ENCODE measurements around the gene ITGB1.
"Not testable (repeated sequence)": the region's sequence is repeated elsewhere in the genome, so short reads cannot be mapped to it uniquely, and the experiment has no call there.

ITGB1 gene

GRCh38 chr10:32981760-32982159 is 23.7 kb upstream of the ITGB1 start:
- Histone ChIP-seq H3K36me3 (no peaks in the 10 kb centered on the region), H3K27ac (no peak overlapping the region), H3K9me3 (ENCODE audit: severe bottlenecking) (no peaks in the 10 kb centered on the region), H3K4me3 (ENCODE audit: low read depth, low read length) (no peak overlapping the region), H3K27me3 (ENCODE audit: insufficient read depth, low read depth, severe bottlenecking) (no peaks in the 10 kb centered on the region)
- TF ChIP-seq, protein P1, sequence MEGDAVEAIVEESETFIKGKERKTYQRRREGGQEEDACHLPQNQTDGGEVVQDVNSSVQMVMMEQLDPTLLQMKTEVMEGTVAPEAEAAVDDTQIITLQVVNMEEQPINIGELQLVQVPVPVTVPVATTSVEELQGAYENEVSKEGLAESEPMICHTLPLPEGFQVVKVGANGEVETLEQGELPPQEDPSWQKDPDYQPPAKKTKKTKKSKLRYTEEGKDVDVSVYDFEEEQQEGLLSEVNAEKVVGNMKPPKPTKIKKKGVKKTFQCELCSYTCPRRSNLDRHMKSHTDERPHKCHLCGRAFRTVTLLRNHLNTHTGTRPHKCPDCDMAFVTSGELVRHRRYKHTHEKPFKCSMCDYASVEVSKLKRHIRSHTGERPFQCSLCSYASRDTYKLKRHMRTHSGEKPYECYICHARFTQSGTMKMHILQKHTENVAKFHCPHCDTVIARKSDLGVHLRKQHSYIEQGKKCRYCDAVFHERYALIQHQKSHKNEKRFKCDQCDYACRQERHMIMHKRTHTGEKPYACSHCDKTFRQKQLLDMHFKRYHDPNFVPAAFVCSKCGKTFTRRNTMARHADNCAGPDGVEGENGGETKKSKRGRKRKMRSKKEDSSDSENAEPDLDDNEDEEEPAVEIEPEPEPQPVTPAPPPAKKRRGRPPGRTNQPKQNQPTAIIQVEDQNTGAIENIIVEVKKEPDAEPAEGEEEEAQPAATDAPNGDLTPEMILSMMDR (IDR thresholded peaks at IDR 0.05; ENCODE audit: low read depth, low read length): no peak
- DNase-seq: no peak

DNA sequence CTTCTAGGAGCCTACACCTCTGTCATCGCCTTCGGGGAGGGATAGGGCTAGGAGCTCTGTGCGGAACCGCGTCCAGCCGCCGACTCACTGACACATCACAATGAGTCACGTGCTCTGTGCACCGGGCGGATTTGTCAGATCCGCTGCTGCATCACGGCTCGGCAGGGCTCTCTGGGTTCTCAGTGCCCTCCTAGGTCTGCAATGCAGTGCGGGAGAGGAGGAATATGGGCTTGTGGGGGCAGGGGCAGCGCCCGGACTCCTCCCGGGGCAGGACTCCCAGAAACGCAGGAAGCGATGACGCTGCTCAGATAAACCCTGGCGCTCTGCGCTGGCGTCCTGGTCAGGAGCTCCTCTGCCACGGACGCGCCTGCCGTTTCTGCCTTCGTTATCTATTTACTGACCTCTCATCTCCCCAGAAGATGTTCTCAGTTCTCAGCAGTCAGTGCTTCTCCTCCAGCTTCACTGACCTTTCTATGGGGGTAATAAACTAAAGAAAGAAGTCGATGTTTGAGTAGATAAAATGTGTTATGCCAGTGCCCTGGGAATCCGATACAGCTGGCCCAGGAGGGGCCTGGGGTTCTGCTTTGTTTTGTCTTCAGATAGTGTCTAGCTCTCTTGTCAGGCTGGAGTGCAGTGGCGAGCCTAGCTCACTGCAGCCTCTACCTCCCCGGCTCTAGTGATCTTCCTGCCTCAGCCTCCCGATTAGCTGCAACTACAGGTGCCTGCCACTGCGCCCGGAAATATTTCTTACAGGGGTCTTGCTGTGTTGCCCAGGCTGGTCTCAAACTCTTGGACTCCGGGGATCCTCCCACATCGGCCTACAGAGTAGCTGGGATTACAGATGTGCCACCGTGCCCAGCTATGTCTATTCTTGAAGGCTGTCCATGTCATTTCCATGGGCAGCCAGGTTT is 22.8 kb upstream of the ITGB1 start:
- Histone ChIP-seq H3K27ac (peak overlapping the region; percentile 73), H3K36me3 (no peaks in the 10 kb centered on the region), H3K9me3 (ENCODE audit: severe bottlenecking) (no peaks in the 10 kb centered on the region), H3K27me3 (ENCODE audit: insufficient read depth, low read depth, severe bottlenecking) (no peaks in the 10 kb centered on the region), H3K4me3 (ENCODE audit: low read depth, low read length) (peak overlapping the region; percentile 48)
- TF ChIP-seq, protein P1 (IDR thresholded peaks at IDR 0.05; ENCODE audit: low read depth, low read length): no peak
- DNase-seq: peak; percentile 85

- no peak for DNase-seq
- H3K9me3 ChIP-seq (ENCODE audit: severe bottlenecking): no peaks in the 10 kb centered on the region
- TF ChIP-seq, protein P1 (IDR thresholded peaks at IDR 0.05; ENCODE audit: low read depth, low read length): no peak
- no peaks in the 10 kb centered on the region for H3K27me3 ChIP-seq (ENCODE audit: insufficient read depth, low read depth, severe bottlenecking)
- peak overlapping the region; percentile 48 for H3K4me3 ChIP-seq (ENCODE audit: low read depth, low read length)
- peak overlapping the region; percentile 73 for H3K27ac ChIP-seq
- no peaks in the 10 kb centered on the region for H3K36me3 ChIP-seq
Measured at GRCh38 chr10:32980242-32980557, 22.2 kb upstream of the ITGB1 start.

DNA sequence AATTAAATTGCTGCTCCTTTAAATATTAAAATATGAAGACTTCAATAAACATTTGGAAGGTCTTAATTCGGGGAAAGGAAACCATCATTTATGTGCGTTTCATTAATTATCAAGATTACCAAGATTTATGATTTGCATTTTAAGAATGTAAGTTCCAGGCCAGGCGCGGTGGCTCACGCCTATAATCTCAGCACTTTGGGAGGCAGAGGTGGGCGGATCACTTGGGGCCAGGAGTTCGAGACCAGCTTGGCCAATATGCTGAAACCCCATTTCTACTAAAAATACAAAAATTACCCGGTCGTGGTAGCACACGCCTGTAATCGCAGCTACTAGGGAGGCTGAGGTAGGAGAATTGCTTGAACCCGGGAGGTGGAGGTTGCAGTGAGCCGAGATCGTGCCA is 21.7 kb upstream of the ITGB1 start:
- H3K36me3 ChIP-seq; H3K9me3 ChIP-seq (ENCODE audit: severe bottlenecking); H3K27me3 ChIP-seq (ENCODE audit: insufficient read depth, low read depth, severe bottlenecking); H3K27ac ChIP-seq; H3K4me3 ChIP-seq (ENCODE audit: low read depth, low read length); DNase-seq: not testable (repeated sequence)

GRCh38 chr10:32979041-32979440 is 21.0 kb upstream of the ITGB1 start:
- no peaks in the 10 kb centered on the region for H3K27me3 ChIP-seq (ENCODE audit: insufficient read depth, low read depth, severe bottlenecking)
- no peak for DNase-seq
- no peaks in the 10 kb centered on the region for H3K36me3 ChIP-seq
- H3K9me3 ChIP-seq (ENCODE audit: severe bottlenecking): no peaks in the 10 kb centered on the region
- H3K27ac ChIP-seq: no peak overlapping the region
- no peak overlapping the region for H3K4me3 ChIP-seq (ENCODE audit: low read depth, low read length)
- TF ChIP-seq, protein P1 (IDR thresholded peaks at IDR 0.05; ENCODE audit: low read depth, low read length): no peak

DNA sequence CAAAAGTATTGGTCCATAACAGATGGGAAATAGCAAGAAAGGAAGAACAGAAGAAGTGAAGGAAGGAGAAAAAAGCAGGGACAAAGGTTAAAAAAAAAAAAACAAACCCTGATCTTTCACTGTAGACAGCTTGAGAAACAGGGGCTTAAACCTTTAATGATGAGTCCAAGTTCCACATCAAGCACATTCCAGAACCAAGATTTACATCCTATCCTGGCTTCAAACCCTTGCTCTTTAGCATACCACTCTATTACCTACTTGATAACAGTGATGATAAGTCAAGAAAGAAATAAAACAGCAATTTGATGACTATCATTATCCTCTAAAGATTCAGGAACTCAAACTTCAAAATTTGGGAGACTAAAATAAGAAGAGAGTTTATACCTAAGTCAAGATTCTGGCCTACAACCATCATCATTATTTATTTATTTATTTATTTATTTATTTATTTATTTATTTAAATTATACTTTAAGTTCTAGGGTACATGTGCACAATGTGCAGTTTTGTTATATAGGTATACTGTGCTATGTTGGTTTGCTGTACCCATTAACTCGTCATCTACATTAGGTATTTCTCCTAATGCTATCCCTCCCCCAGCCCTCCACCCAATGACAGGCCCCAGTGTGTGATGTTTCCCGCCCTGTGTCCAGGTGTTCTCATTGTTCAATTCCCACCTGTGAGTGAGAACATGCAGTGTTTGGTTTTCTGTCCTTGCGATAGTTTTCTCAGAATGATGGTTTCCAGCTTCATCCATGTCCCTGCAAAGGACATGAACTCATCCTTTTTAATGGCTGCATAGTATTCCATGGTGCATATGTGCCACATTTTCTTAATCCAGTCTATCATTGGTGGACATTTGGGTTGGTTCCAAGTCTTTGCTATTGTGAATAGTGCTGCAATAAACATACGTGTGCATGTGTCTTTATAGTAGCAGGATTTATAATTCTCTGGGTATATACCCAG is 20.1 kb upstream of the ITGB1 start:
- not testable (repeated sequence) for H3K27me3 ChIP-seq (ENCODE audit: insufficient read depth, low read depth, severe bottlenecking); DNase-seq; H3K4me3 ChIP-seq (ENCODE audit: low read depth, low read length); H3K9me3 ChIP-seq (ENCODE audit: severe bottlenecking); H3K36me3 ChIP-seq; H3K27ac ChIP-seq
